Hepatocyte (in vitro differentiated cells): ENCODE measurements around the gene LARP4B.

Source experiments
- EZH2 ChIP-seq: fragments of 200-600 bp; sonication (generic); IDR thresholded peaks from 2 replicates; pipeline ENCODE4 v1.6.1; 2016; ENCODE audit warnings: antibody characterized with exemption, mild to moderate bottlenecking, borderline replicate concordance
- TF ChIP-seq, protein P1 (sequence below): fragments of 200-600 bp; sonication (generic); IDR thresholded peaks from 2 replicates; pipeline ENCODE4 v1.5.1; 2016; ENCODE audit warnings: antibody characterized with exemption, mild to moderate bottlenecking; ENCODE audit not compliant: poor library complexity

- TF ChIP-seq, protein P1, sequence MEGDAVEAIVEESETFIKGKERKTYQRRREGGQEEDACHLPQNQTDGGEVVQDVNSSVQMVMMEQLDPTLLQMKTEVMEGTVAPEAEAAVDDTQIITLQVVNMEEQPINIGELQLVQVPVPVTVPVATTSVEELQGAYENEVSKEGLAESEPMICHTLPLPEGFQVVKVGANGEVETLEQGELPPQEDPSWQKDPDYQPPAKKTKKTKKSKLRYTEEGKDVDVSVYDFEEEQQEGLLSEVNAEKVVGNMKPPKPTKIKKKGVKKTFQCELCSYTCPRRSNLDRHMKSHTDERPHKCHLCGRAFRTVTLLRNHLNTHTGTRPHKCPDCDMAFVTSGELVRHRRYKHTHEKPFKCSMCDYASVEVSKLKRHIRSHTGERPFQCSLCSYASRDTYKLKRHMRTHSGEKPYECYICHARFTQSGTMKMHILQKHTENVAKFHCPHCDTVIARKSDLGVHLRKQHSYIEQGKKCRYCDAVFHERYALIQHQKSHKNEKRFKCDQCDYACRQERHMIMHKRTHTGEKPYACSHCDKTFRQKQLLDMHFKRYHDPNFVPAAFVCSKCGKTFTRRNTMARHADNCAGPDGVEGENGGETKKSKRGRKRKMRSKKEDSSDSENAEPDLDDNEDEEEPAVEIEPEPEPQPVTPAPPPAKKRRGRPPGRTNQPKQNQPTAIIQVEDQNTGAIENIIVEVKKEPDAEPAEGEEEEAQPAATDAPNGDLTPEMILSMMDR, result no peak
- TF ChIP-seq EZH2, result no peak
Measured at GRCh38 chr10:878895-879294, 52.6 kb downstream of the LARP4B start.
